A375 (cell line): ENCODE results near the gene RNF213. TPM values are rescaled to one million over a fixed set of nuclear protein-coding genes. Genes with fewer than 3 reads are reported as not detected.

ENCODE experiments used
- small RNA-seq: library from RNA; depleted of rRNA; stranded (forward); fragments of <200 nt; gene quantifications from one replicate; pipeline ENCODE3, GENCODE V24; 2014
- total RNA-seq: library from RNA; depleted of rRNA; stranded (reverse); fragments of >200 nt; shearing (Covaris generic); gene quantifications from 2 replicates; pipeline ENCODE4 v1.2.3, GENCODE V29; 2014; rRNA removed

Gene RNF213
- total RNA-seq = 47.0 and 55.1 TPM in 2 replicates

GRCh38 chr17:80260791-80261158, at the start of gene RNF213:
Gene RNF213 (plus strand): TSS chr17:80260852. CDS start chr17:80263682, 2,830 bp downstream.

GRCh38 chr17:80220054-80220735, 40.5 kb upstream of the RNF213 start, which contains the start of the genes SGSH and SLC26A11:
Gene SGSH (minus strand): TSS chr17:80220333. CDS start chr17:80220313, 20 bp downstream.
Gene SLC26A11 (plus strand): TSS chr17:80220427. CDS start chr17:80221561, 1,134 bp downstream.

GRCh38 chr17:80414803-80415625, 154.4 kb downstream of the RNF213 start, which contains the start of gene ENDOV:
Gene ENDOV (plus strand): TSS chr17:80415167. CDS start chr17:80415195, 28 bp downstream.

Small RNAs within 50 kb of the gene (small RNA-seq; reads per million reads assigned to genes)
- gene MIR4730 = not detected

Other genes with a start within 250 kb of the RNF213 start
- 18.7 and 19.2 TPM in 2 replicates for gene TBC1D16, start 225.0 kb upstream of the RNF213 start, total RNA-seq
- 6.7 and 8.1 TPM in 2 replicates for gene CCDC40, start 224.2 kb upstream of the RNF213 start, total RNA-seq
- gene GAA, start 159.3 kb upstream of the RNF213 start, total RNA-seq = 45.4 and 58.6 TPM in 2 replicates
- gene EIF4A3, start 113.7 kb upstream of the RNF213 start, total RNA-seq = 81.8 and 106 TPM in 2 replicates
- gene CARD14, start 90.8 kb upstream of the RNF213 start, total RNA-seq = 0.98 and 3.4 TPM in 2 replicates
- 10.5 and 19.8 TPM in 2 replicates for gene SGSH, start 40.5 kb upstream of the RNF213 start, total RNA-seq
- 6.5 and 7.2 TPM in 2 replicates for gene SLC26A11, start 40.4 kb upstream of the RNF213 start, total RNA-seq
- 26.6 and 33.3 TPM in 2 replicates for gene ENDOV, start 154.3 kb downstream of the RNF213 start, total RNA-seq
- gene NPTX1, start 215.8 kb downstream of the RNF213 start, total RNA-seq = 0.08 TPM in 1 of 2 replicates, not detected in the other